ENCODE measurements around the gene CYSLTR2.

CYSLTR2 gene

GRCh38 chr13:48731001-48731658 is 77.4 kb downstream of the CYSLTR2 start:
- TF ChIP-seq CTCF (conservative IDR thresholded peaks at IDR 0.05; ENCODE audit: low read depth, low read length): peak; percentile 20
- no peak overlapping the region for H3K4me3 ChIP-seq (ENCODE audit: low read depth, low read length)
- peak; percentile 87 for DNase-seq (ENCODE audit: low read depth)

- TF ChIP-seq CTCF (conservative IDR thresholded peaks at IDR 0.05; ENCODE audit: low read depth, low read length): peak; percentile 81
- DNase-seq (ENCODE audit: low read depth): peak; percentile 60
- H3K4me3 ChIP-seq (ENCODE audit: low read depth, low read length): no peak overlapping the region
Observed at GRCh38 chr13:48731957-48732569, 78.3 kb downstream of the CYSLTR2 start.

- no peak overlapping the region for H3K4me3 ChIP-seq (ENCODE audit: low read depth, low read length)
- no peak for DNase-seq (ENCODE audit: low read depth)
- TF ChIP-seq CTCF (conservative IDR thresholded peaks at IDR 0.05; ENCODE audit: low read depth, low read length): no peak
Observed at GRCh38 chr13:48733739-48734335, 80.1 kb downstream of the CYSLTR2 start.

- H3K4me3 ChIP-seq (ENCODE audit: low read depth, low read length): no peak overlapping the region
- no peak for DNase-seq (ENCODE audit: low read depth)
- no peak for TF ChIP-seq CTCF (conservative IDR thresholded peaks at IDR 0.05; ENCODE audit: low read depth, low read length)
Observed at GRCh38 chr13:48735571-48735970, 81.8 kb downstream of the CYSLTR2 start.

GRCh38 chr13:48737689-48738088 is 84.0 kb downstream of the CYSLTR2 start:
- DNase-seq (ENCODE audit: low read depth): no peak
- no peak overlapping the region for H3K4me3 ChIP-seq (ENCODE audit: low read depth, low read length)
- no peak for TF ChIP-seq CTCF (conservative IDR thresholded peaks at IDR 0.05; ENCODE audit: low read depth, low read length)

- no peak overlapping the region for H3K4me3 ChIP-seq (ENCODE audit: low read depth, low read length)
- TF ChIP-seq CTCF (conservative IDR thresholded peaks at IDR 0.05; ENCODE audit: low read depth, low read length): no peak
- DNase-seq (ENCODE audit: low read depth): no peak
Observed at GRCh38 chr13:48738311-48738710, 84.6 kb downstream of the CYSLTR2 start.
